Activated T-cell treated with anti-CD3 and anti-CD28 coated beads for 48 hours (primary cell): ENCODE measurements around the gene RNLS.

Source experiments
- DNase-seq: peaks from one replicate; pipeline ENCODE4 v3.0.0-alpha.2; 2020; ENCODE audit warnings: low read depth

The RNLS gene

DNA sequence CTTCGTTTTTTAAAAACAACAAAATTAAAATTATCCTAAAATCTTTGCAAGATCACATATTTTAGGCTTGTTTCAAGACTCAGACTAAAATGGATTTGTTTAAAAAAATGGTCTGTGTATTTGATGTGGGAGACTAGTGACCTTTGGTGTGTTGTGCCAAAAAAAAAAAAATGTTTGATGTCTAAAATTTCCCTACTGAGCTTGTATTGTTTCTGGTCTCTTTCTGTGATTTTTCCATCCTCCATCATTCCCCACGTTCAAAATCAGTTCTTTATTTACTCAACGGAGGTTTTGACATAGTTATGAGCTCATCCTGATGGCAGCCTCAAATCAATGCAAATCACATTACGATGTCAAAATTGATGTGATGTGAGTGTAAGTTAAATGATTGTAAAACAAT lies 326.2 kb downstream of the RNLS start:
- DNase-seq = no peak

DNA sequence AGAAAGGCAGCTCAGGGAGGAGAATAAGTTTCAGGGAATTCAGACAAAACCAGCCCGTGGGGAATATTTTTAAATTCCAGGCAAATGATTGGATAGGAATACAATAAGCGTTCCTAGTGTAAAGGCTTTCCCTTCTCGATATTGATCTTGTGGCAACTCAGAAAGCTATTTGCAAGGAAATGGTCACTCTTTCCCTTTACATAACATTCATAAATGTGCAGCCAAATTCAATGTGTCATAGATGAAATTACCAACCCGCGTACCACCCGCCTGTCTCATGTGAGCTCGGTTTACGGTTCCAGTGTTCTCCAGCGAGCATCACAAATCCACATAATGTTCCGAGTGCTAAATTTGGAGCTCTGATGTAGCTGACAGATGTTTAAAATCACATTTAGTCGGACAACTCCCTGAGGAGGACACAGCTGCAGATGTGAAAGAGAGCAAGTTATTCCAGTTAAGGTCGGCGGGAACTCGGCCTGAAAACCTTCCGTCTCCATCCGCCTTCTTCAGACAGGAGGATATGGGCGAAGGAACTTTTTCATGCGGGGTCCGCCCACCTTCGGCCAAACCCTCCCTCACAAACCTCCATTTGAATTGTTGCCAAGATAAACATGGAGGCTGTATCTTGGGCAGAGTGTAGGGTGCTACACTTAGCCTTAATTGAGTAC lies 327.0 kb downstream of the RNLS start:
- DNase-seq = no peak

DNA sequence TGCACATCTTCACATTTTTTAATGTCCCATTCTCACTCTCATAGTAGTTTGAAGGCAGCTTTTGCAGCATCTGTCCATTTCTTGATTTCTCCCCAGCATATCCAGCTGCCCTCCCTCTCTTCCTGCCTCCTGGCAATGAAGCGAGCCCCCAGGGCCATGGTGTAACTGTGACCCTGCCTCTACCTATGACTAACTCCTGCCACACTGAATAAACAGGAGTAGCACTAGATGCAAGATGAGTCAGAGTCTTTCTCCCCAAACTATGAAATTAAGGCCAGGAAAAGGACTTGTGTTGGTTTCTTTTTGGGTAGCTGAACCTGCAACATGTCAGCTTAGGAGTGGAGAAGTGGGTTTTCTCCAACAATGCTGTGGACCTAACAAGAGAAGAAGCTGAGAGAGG lies 329.0 kb downstream of the RNLS start:
- no peak for DNase-seq

GRCh38 chr10:88253622-88254021 lies 329.5 kb downstream of the RNLS start:
- no peak for DNase-seq

DNA sequence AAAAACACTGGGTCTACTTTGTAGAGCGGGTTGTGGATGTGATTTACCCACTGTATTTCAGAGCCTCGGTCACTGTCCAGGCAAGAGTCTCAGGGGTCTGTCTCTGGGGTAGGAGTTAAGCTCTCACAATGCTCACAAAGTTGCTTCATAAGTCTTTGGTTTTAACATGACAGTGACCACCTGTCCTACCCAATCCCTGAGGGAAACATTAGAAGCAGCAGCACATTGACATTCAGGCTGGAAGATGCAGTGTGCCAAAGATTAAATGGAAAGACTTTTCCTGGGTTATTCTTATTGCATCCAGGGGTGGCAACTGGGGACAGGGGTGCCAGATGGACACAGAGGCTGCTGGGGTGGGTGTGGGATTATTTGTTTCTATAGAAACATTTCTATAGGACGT lies 330.0 kb downstream of the RNLS start:
- no peak for DNase-seq

DNA sequence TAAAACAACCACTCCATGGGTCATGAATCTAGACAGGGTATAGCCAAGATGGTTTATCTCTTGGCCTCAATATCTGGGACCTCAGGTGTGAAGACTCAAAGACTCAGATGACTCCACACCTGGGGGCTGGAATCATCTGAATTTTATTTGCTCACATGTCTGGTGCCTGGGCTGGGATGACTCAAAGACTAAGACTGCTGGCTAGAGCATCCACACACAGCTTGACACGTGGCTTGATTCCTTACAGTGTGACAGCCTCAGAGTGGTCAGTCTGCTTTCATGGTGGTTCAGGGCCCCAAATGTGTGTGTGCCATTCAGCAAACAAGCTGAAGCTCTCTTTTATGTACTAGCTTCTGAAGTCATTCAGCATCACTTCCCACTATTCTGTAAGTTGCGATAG lies 333.7 kb downstream of the RNLS start:
- no peak for DNase-seq

GRCh38 chr10:88246675-88247074 lies 336.4 kb downstream of the RNLS start:
- DNase-seq = no peak

DNA sequence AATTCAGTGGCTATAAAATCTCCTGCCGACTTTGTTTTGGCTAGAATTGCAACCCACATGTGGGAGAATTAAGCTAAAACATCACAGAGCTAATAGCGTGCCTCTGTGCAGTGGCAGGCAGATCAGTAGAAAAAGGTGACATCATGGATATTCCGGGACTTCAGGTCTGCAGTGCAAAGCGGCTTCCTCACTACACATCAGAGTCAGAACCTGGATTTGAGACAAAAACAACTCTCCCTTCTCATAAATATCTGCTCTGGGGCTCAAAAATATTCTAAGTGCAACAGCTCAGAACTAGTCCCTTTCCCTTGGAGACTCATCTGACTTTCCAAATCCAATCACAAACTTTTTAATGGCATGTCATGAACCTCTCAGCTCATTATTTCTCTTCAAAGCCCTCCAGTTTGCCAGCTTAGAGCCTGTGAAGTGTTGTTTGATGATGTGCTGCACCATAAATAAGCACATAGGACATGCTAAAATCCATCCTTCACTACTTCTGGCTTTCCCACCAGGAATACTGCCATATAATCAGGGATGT lies 337.1 kb downstream of the RNLS start:
- DNase-seq = no peak

GRCh38 chr10:88244781-88245625 lies 338.1 kb downstream of the RNLS start:
- DNase-seq = no peak

- no peak for DNase-seq
Measured at GRCh38 chr10:88243836-88244730, 339.0 kb downstream of the RNLS start.

- DNase-seq = no peak
Measured at GRCh38 chr10:88243202-88243744, 339.8 kb downstream of the RNLS start.

DNA sequence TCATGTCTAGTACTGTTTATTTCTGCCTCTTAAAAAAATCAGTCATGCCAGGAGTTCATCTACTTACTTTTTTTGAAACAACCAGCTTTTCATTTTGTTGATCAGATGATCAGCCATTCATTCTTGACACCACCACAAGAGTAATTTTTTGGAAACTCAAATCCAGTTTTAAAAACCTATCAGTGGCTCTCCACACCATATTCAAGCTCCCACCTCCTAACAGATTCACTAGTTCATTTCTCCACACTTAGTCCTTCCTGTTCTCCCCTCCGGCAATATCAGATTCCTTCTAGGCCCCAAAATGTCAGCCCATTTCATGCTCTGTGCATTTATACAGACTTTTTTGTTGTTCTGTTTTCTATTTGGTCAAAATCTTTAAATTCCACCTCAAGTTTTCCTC lies 341.6 kb downstream of the RNLS start:
- no peak for DNase-seq

DNA sequence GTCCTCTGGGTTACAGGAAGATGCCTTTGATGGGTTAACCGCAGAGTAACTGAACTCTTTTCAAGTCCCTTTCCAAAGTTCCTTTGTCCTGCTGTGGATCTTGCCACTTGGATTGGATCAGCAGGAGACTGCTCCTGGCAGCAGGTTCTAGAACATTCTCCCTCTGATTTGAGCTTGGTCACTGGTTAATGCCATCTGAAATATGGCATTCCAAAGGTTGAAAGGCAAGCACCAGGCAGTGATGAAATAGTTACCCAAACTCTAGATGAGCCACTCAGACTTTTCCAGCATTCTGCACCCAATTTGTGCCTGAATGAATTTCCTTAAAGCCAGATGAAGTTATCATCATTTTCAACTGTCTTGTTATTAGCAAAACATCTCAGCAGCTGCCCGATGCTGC lies 343.9 kb downstream of the RNLS start:
- DNase-seq = no peak

DNA sequence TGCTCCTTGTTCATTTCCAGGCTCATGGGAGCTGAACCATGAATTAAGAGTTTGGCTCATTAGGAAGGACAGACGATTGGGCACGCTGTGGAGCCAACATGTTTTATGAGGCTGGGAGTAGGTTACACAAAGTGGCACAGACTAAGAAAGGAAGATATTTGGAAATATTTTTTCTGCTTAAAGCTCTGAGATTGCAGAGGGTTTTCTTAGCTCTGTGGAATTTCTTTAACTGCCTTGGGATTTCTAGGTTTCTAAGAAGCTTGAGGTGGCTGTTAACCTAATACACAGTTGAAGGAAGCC lies 344.6 kb downstream of the RNLS start:
- no peak for DNase-seq

DNA sequence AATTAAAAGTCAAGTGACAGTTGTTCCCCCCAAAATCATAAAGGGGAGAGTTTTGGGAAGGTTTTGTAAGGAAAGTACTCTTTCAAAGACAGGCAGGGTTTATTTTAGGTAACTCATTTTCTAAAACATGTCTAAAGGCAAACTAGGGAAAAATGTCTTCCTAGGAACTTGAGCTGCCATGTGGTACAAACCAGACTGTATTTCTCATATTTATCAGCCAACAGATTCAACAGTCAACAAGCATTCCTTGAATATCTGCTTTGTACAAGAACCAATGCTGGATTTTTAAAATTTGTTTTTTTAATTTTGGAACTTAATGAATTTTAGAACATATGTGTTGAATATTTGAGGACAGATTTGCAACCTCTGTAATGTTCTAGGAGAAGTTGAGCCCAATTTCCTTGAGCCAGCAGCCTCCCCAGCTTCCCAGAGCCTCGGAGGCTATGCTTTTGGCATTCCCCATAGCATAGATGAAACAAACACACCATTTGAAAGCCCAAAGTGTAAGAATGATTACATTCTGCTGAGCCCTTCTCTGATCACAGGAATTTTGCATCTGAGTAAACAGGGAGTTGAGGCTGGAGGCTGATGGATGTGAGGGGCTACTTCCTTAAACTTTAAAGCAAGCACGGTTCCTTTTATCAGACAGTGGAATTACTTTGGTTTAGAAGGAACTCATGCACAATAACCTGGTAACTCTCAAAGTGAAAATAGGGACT lies 345.1 kb downstream of the RNLS start:
- DNase-seq = no peak

GRCh38 chr10:88236121-88236743 lies 346.9 kb downstream of the RNLS start:
- DNase-seq = no peak

- no peak for DNase-seq
Measured at GRCh38 chr10:88234297-88234696, 348.8 kb downstream of the RNLS start.

GRCh38 chr10:88233870-88234269 lies 349.2 kb downstream of the RNLS start:
- no peak for DNase-seq

DNA sequence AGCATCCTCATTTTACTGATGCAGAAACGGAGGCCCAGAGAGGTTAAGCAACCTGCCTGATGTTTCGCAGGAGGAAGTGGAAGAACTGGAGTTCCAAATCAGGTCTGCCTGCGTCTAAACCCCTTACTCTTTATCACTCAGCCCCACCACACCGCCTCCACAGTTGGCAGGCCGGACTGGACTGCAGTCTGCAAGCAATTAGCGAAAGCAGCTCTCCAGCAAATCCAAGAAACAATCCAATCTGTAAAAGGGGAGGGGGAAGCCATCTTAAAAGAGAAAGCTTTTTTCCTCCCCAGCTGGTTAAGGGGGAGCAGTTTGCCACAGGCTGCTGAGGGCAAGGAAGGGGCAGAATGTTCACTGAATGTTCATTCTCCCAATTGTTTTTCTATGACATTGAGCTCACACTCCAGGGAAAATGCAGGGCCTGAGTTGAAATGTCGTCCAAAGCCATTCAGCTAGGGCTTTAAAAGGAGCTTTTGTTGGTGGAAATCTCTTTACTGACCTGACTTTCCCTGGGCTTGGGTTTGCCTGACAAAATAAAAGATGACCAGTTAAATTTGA lies 350.1 kb downstream of the RNLS start:
- no peak for DNase-seq

- DNase-seq = no peak
Measured at GRCh38 chr10:88232029-88232895, 350.9 kb downstream of the RNLS start.
